H1 (cell line): ENCODE results near the gene KIF26B. TPM values are rescaled to one million over a fixed set of nuclear protein-coding genes. Genes with fewer than 3 reads are reported as not detected.

Source experiments
- CTCF ChIA-PET: fragments of 300-600 bp; sonication (Branson Sonifier 250); formaldehyde crosslinking; loops from one replicate; lab custom pipeline; 2021; ENCODE audit not compliant: partially characterized antibody; lab: Charles Lee
- POLR2A ChIA-PET: fragments of 300-600 bp; sonication (Branson Sonifier 250); formaldehyde crosslinking; loops from one replicate; lab custom pipeline; 2021; ENCODE audit warnings: inconsistent platforms; ENCODE audit not compliant: partially characterized antibody; lab: Charles Lee
- DNase-seq, 2 experiments: peaks; one replicate each; pipeline versions ENCODE4 v3.0.0 to v3.0.0-alpha.2; 2010 to 2022; ENCODE audit warnings: low spot score in 2 of 2, low read depth in 1 of 2, mixed read lengths in 1 of 2
- FAIRE-seq: peaks from 2 replicates; lab custom pipeline; 2011; peaks lifted over from hg19 to GRCh38; lab: Jason Lieb, UNC
- H2AFZ ChIP-seq: 2 replicates; pipeline ENCODE4 v1.8.1; 2012; ENCODE audit warnings: low read length, inconsistent platforms
- H2AK5ac ChIP-seq: 2 replicates; pipeline ENCODE4 v1.6.1; 2013; ENCODE audit warnings: low read depth, low read length
- H2BK120ac ChIP-seq: replicated peaks from 2 replicates; pipeline ENCODE3; 2013; ENCODE audit warnings: low read depth, low read length, inconsistent platforms
- H2BK12ac ChIP-seq: 2 replicates; pipeline ENCODE4 v1.6.1; 2013; ENCODE audit warnings: low read depth, low read length
- H2BK15ac ChIP-seq: 2 replicates; pipeline ENCODE4 v1.6.1; 2013; ENCODE audit warnings: low read length
- H2BK20ac ChIP-seq: 2 replicates; pipeline ENCODE4 v1.6.1; 2013; ENCODE audit warnings: low read length
- H2BK5ac ChIP-seq: 2 replicates; pipeline ENCODE4 v1.6.1; 2013; ENCODE audit warnings: low read depth, low read length
- H3K14ac ChIP-seq: 2 replicates; pipeline ENCODE4 v1.6.1; 2013; ENCODE audit warnings: inconsistent platforms; ENCODE audit not compliant: insufficient read length
- H3K18ac ChIP-seq: 2 replicates; pipeline ENCODE4 v1.6.1; 2013; ENCODE audit warnings: low read length; ENCODE audit errors: extremely low read depth
- H3K23ac ChIP-seq: 2 replicates; pipeline ENCODE4 v1.6.1; 2013; ENCODE audit warnings: inconsistent platforms; ENCODE audit not compliant: insufficient read length
- H3K23me2 ChIP-seq: 2 replicates; pipeline ENCODE4 v1.6.1; 2013; ENCODE audit warnings: low read depth, low read length
- H3K27ac ChIP-seq: 2 replicates; pipeline ENCODE4 v1.6.1; 2011; ENCODE audit warnings: low read depth, low read length, inconsistent platforms
- H3K27me3 ChIP-seq, 4 experiments: replicated peaks in 1 of 4; 1 replicate in 1 of 4; 2 replicates in 3 of 4; pipeline versions ENCODE4 v1.6.1 to v1.8.1; 2011 to 2013; ENCODE audit warnings: low read length in 3 of 4, mild to moderate bottlenecking in 3 of 4, inconsistent platforms in 2 of 4, mixed read lengths in 2 of 4, moderate library complexity in 1 of 4; ENCODE audit not compliant: control insufficient read depth in 3 of 4, insufficient read depth in 3 of 4; ENCODE audit errors: extremely low read depth in 1 of 4
- H3K36me3 ChIP-seq, 4 experiments: 2 replicates each; pipeline versions ENCODE4 v1.6.1 to v1.8.1; 2011 to 2013; ENCODE audit warnings: mild to moderate bottlenecking in 4 of 4, low read length in 3 of 4, moderate library complexity in 2 of 4, control low read depth in 1 of 4, inconsistent platforms in 1 of 4; ENCODE audit not compliant: insufficient read depth in 4 of 4, control insufficient read depth in 2 of 4
- H3K4ac ChIP-seq: replicated peaks from 2 replicates; pipeline ENCODE3; 2013; ENCODE audit warnings: low read length, low read depth, mixed read lengths, inconsistent platforms; ENCODE audit not compliant: insufficient read length
- H3K4me1 ChIP-seq, 4 experiments: replicated peaks in 1 of 4; 1 replicate in 1 of 4; 2 replicates in 3 of 4; pipeline versions ENCODE4 v1.6.1 to v1.8.1; 2011 to 2013; ENCODE audit warnings: low read length in 3 of 4, inconsistent platforms in 2 of 4, mixed read lengths in 1 of 4; ENCODE audit not compliant: insufficient read depth in 4 of 4, control insufficient read depth in 3 of 4
- H3K4me2 ChIP-seq, 2 experiments: 2 replicates each; pipeline versions ENCODE4 v1.6.1 to v1.8.1; 2011 to 2013; ENCODE audit warnings: low read depth in 2 of 2, low read length in 2 of 2, control low read depth in 1 of 2, inconsistent platforms in 1 of 2, mild to moderate bottlenecking in 1 of 2; ENCODE audit not compliant: insufficient read depth in 1 of 2
- H3K4me3 ChIP-seq, 4 experiments: fragments of 200-600, 300-600 bp in 1 of 4; sonication (generic), shearing (Covaris generic), sonication (Bioruptor Twin) in 1 of 4; 2 replicates each; pipeline versions ENCODE4 v1.5.1 to v1.8.1; 2011 to 2016; ENCODE audit warnings: low read length in 4 of 4, low read depth in 3 of 4, control low read depth in 2 of 4, inconsistent platforms in 2 of 4, mild to moderate bottlenecking in 2 of 4, mixed read lengths in 1 of 4, moderate library complexity in 1 of 4; ENCODE audit not compliant: insufficient read depth in 2 of 4; ENCODE audit errors: extremely low read depth in 1 of 4
- H3K56ac ChIP-seq: replicated peaks from 2 replicates; pipeline ENCODE3; 2013; ENCODE audit warnings: low read depth, mild to moderate bottlenecking, mixed read lengths, low read length, inconsistent platforms; ENCODE audit not compliant: insufficient read length
- H3K79me1 ChIP-seq: 2 replicates; pipeline ENCODE4 v1.6.1; 2013; ENCODE audit warnings: low read depth, low read length, control low read depth
- H3K79me2 ChIP-seq, 2 experiments: 2 replicates each; pipeline versions ENCODE4 v1.6.1 to v1.8.1; 2012 to 2013; ENCODE audit warnings: low read length in 2 of 2, mild to moderate bottlenecking in 2 of 2, inconsistent platforms in 1 of 2; ENCODE audit not compliant: insufficient read depth in 2 of 2, control insufficient read depth in 1 of 2
- H3K9ac ChIP-seq, 4 experiments: replicated peaks in 1 of 4; 1 replicate in 1 of 4; 2 replicates in 3 of 4; pipeline versions ENCODE4 v1.6.1 to v1.8.1; 2011 to 2013; ENCODE audit warnings: low read depth in 3 of 4, low read length in 3 of 4, control low read depth in 2 of 4, mild to moderate bottlenecking in 2 of 4, moderate library complexity in 2 of 4, inconsistent platforms in 1 of 4; ENCODE audit errors: extremely low read depth in 1 of 4
- H3K9me3 ChIP-seq, 2 experiments: 2 replicates each; pipeline versions ENCODE4 v1.6.1 to v1.8.1; 2012 to 2013; ENCODE audit warnings: mild to moderate bottlenecking in 2 of 2, moderate library complexity in 2 of 2, control low read depth in 1 of 2, inconsistent platforms in 1 of 2, low read depth in 1 of 2, low read length in 1 of 2, mixed read lengths in 1 of 2; ENCODE audit not compliant: insufficient read depth in 2 of 2
- H4K20me1 ChIP-seq, 2 experiments: replicated peaks in 1 of 2; 2 replicates each; pipeline versions ENCODE3 to v1.8.1; 2011 to 2013; ENCODE audit warnings: inconsistent platforms in 2 of 2, low read length in 2 of 2, mild to moderate bottlenecking in 1 of 2; ENCODE audit not compliant: insufficient read depth in 2 of 2, control insufficient read depth in 1 of 2
- H4K5ac ChIP-seq: 2 replicates; pipeline ENCODE4 v1.6.1; 2013; ENCODE audit warnings: low read length, low read depth, mixed read lengths, inconsistent platforms; ENCODE audit not compliant: insufficient read length
- H4K8ac ChIP-seq: 2 replicates; pipeline ENCODE4 v1.8.0; 2013; ENCODE audit warnings: mild to moderate bottlenecking, moderate library complexity, low read length, inconsistent platforms; ENCODE audit not compliant: insufficient read depth; ENCODE audit errors: extremely low read depth
- H4K91ac ChIP-seq: replicated peaks from 2 replicates; pipeline ENCODE3; 2013; ENCODE audit warnings: low read length, mixed read lengths, inconsistent platforms; ENCODE audit not compliant: insufficient read length
- CEBPB ChIP-seq: IDR thresholded peaks from 2 replicates; pipeline ENCODE4 v1.6.1; 2012; ENCODE audit warnings: low read depth, low read length
- WGBS, 2 experiments: shearing (Covaris generic) in 1 of 2; methylation state at CpG; one replicate each; pipeline versions ENCODE4 v1.1.6 to v1.1.7; 2013 to 2015; ENCODE audit warnings: low lambda C conversion rate in 2 of 2, mixed read lengths in 2 of 2, inconsistent platforms in 1 of 2, low coverage in 1 of 2, missing lambda C conversion rate in 1 of 2; ENCODE audit not compliant: insufficient replicate concordance in 2 of 2, insufficient coverage in 1 of 2, insufficient read length in 1 of 2; ENCODE audit errors: extremely low coverage in 1 of 2, missing lambda C conversion rate in 1 of 2; 5-methylcytosine and 5-hydroxymethylcytosine counted together
- polyA plus RNA-seq, 7 experiments: library from polyadenylated mRNA; depleted of rRNA in 3 of 7; stranded (reverse) in 5 of 7; unstranded in 2 of 7; fragments of >200 nt in 5 of 7; fragments of 200-250 nt in 2 of 7; gene quantifications; 1 replicate in 5 of 7; 2 replicates in 1 of 7; 4 replicates in 1 of 7; pipeline versions ENCODE4 v1.2.1 to v1.2.3, GENCODE V29; 2011 to 2013; ENCODE audit warnings: missing spikeins in 2 of 7, mixed read lengths in 2 of 7
- total RNA-seq: library from RNA; stranded (reverse); fragmentation: NEBNext Ultra II Directional; extraction: Animal tissue kit (Norgen Biotek cat#: 25700); gene quantifications from 2 replicates; pipeline ENCODE4 v1.2.1, GENCODE V29; 2021

Gene KIF26B
- total and polyA plus RNA-seq, 2 of the 8 experiments (the other 6 are each of a cell fraction or from before 2014, with no cell fraction given), result 0.06 to 0.28 TPM

DNA sequence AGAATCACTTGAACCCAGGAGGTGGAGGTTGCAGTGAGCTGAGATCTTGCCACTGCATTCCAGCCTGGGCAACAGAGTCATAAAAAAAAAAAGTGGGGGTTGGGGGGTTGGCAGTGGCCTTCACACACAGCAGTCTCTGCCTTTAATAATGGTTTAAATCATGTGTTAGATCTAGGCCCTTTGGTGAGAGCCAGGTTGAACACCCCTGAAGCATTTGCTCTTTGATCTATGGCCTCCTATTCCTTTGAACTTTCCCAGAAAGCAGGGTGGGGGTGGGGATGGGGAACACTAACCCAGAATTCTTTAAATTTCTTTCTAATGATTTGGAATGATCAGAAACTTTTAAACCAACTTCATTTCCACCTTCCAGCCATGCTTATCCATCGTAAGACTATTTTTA lies 313.0 kb downstream of the KIF26B start:
- Histone ChIP-seq H3K56ac (no peak overlapping the region), H2BK120ac (no peak overlapping the region), H3K14ac (no peak overlapping the region), H4K8ac (no peak overlapping the region), H4K91ac (no peak overlapping the region), H3K27ac (no peak overlapping the region), H4K20me1 (peaks cover 0 to 5% of the 10 kb centered on the region in 2 experiments), H3K4me2 (no peak overlapping the region), H3K23me2 (peaks cover 4% of the 10 kb centered on the region; the same call in 1 of the 2 replicates), H3K4ac (no peak overlapping the region), H2BK15ac (no peak overlapping the region), H4K5ac (no peak overlapping the region), H2BK12ac (0 out of 2 replicates have a peak overlapping the region, but pooled peaks have one; percentile 17), H2BK20ac (no peak overlapping the region), H2AK5ac (no peak overlapping the region), H3K4me1 (no peaks in the 10 kb centered on the region), H3K79me2 (no peaks in the 10 kb centered on the region), H3K36me3 (no peaks in the 10 kb centered on the region), H3K18ac (no peak overlapping the region), H2AFZ (no peak overlapping the region), H3K9ac (no peak overlapping the region), H3K23ac (no peak overlapping the region), H3K4me3 (no peak overlapping the region), H3K27me3 (no peaks in the 10 kb centered on the region; a peak in 1 of 7 replicates), H3K79me1 (no peaks in the 10 kb centered on the region), H3K9me3 (no peaks in the 10 kb centered on the region), H2BK5ac (no peak overlapping the region)
- POLR2A ChIA-PET, result no interaction called here
- TF ChIP-seq CEBPB, result no peak
- WGBS, 2 experiments, result 100% methylated on average over 1 of the region's 1 CpG; no CpG with 5 or more reads in 1 of the 2 experiments
- no peak for FAIRE-seq
- CTCF ChIA-PET, result no interaction called here
- DNase-seq, result no peak
